H1 (cell line): Measurements from ENCODE around the gene SLC2A13. TPM values are rescaled to one million over a fixed set of nuclear protein-coding genes. Genes with fewer than 3 reads are reported as not detected.

Experiments
- CTCF ChIA-PET: fragments of 300-600 bp; sonication (Branson Sonifier 250); formaldehyde crosslinking; loops from one replicate; lab custom pipeline; 2021; ENCODE audit not compliant: partially characterized antibody; lab: Charles Lee
- POLR2A ChIA-PET: fragments of 300-600 bp; sonication (Branson Sonifier 250); formaldehyde crosslinking; loops from one replicate; lab custom pipeline; 2021; ENCODE audit warnings: inconsistent platforms; ENCODE audit not compliant: partially characterized antibody; lab: Charles Lee
- DNase-seq, 2 experiments: peaks; one replicate each; pipeline versions ENCODE4 v3.0.0 to v3.0.0-alpha.2; 2010 to 2022; ENCODE audit warnings: low spot score in 2 of 2, low read depth in 1 of 2, mixed read lengths in 1 of 2
- FAIRE-seq: peaks from 2 replicates; lab custom pipeline; 2011; peaks lifted over from hg19 to GRCh38; lab: Jason Lieb, UNC
- H2AFZ ChIP-seq: 2 replicates; pipeline ENCODE4 v1.8.1; 2012; ENCODE audit warnings: low read length, inconsistent platforms
- H2AK5ac ChIP-seq: 2 replicates; pipeline ENCODE4 v1.6.1; 2013; ENCODE audit warnings: low read depth, low read length
- H2BK120ac ChIP-seq: replicated peaks from 2 replicates; pipeline ENCODE3; 2013; ENCODE audit warnings: low read depth, low read length, inconsistent platforms
- H2BK12ac ChIP-seq: 2 replicates; pipeline ENCODE4 v1.6.1; 2013; ENCODE audit warnings: low read depth, low read length
- H2BK15ac ChIP-seq: 2 replicates; pipeline ENCODE4 v1.6.1; 2013; ENCODE audit warnings: low read length
- H2BK20ac ChIP-seq: 2 replicates; pipeline ENCODE4 v1.6.1; 2013; ENCODE audit warnings: low read length
- H2BK5ac ChIP-seq: 2 replicates; pipeline ENCODE4 v1.6.1; 2013; ENCODE audit warnings: low read depth, low read length
- H3K14ac ChIP-seq: 2 replicates; pipeline ENCODE4 v1.6.1; 2013; ENCODE audit warnings: inconsistent platforms; ENCODE audit not compliant: insufficient read length
- H3K18ac ChIP-seq: 2 replicates; pipeline ENCODE4 v1.6.1; 2013; ENCODE audit warnings: low read length; ENCODE audit errors: extremely low read depth
- H3K23ac ChIP-seq: 2 replicates; pipeline ENCODE4 v1.6.1; 2013; ENCODE audit warnings: inconsistent platforms; ENCODE audit not compliant: insufficient read length
- H3K23me2 ChIP-seq: 2 replicates; pipeline ENCODE4 v1.6.1; 2013; ENCODE audit warnings: low read depth, low read length
- H3K27ac ChIP-seq: 2 replicates; pipeline ENCODE4 v1.6.1; 2011; ENCODE audit warnings: low read depth, low read length, inconsistent platforms
- H3K27me3 ChIP-seq, 4 experiments: replicated peaks in 1 of 4; 1 replicate in 1 of 4; 2 replicates in 3 of 4; pipeline versions ENCODE4 v1.6.1 to v1.8.1; 2011 to 2013; ENCODE audit warnings: low read length in 3 of 4, mild to moderate bottlenecking in 3 of 4, inconsistent platforms in 2 of 4, mixed read lengths in 2 of 4, moderate library complexity in 1 of 4; ENCODE audit not compliant: control insufficient read depth in 3 of 4, insufficient read depth in 3 of 4; ENCODE audit errors: extremely low read depth in 1 of 4
- H3K36me3 ChIP-seq, 4 experiments: 2 replicates each; pipeline versions ENCODE4 v1.6.1 to v1.8.1; 2011 to 2013; ENCODE audit warnings: mild to moderate bottlenecking in 4 of 4, low read length in 3 of 4, moderate library complexity in 2 of 4, control low read depth in 1 of 4, inconsistent platforms in 1 of 4; ENCODE audit not compliant: insufficient read depth in 4 of 4, control insufficient read depth in 2 of 4
- H3K4ac ChIP-seq: replicated peaks from 2 replicates; pipeline ENCODE3; 2013; ENCODE audit warnings: low read length, low read depth, mixed read lengths, inconsistent platforms; ENCODE audit not compliant: insufficient read length
- H3K4me1 ChIP-seq, 4 experiments: replicated peaks in 1 of 4; 1 replicate in 1 of 4; 2 replicates in 3 of 4; pipeline versions ENCODE4 v1.6.1 to v1.8.1; 2011 to 2013; ENCODE audit warnings: low read length in 3 of 4, inconsistent platforms in 2 of 4, mixed read lengths in 1 of 4; ENCODE audit not compliant: insufficient read depth in 4 of 4, control insufficient read depth in 3 of 4
- H3K4me2 ChIP-seq, 2 experiments: 2 replicates each; pipeline versions ENCODE4 v1.6.1 to v1.8.1; 2011 to 2013; ENCODE audit warnings: low read depth in 2 of 2, low read length in 2 of 2, control low read depth in 1 of 2, inconsistent platforms in 1 of 2, mild to moderate bottlenecking in 1 of 2; ENCODE audit not compliant: insufficient read depth in 1 of 2
- H3K4me3 ChIP-seq, 4 experiments: fragments of 200-600, 300-600 bp in 1 of 4; sonication (generic), shearing (Covaris generic), sonication (Bioruptor Twin) in 1 of 4; 2 replicates each; pipeline versions ENCODE4 v1.5.1 to v1.8.1; 2011 to 2016; ENCODE audit warnings: low read length in 4 of 4, low read depth in 3 of 4, control low read depth in 2 of 4, inconsistent platforms in 2 of 4, mild to moderate bottlenecking in 2 of 4, mixed read lengths in 1 of 4, moderate library complexity in 1 of 4; ENCODE audit not compliant: insufficient read depth in 2 of 4; ENCODE audit errors: extremely low read depth in 1 of 4
- H3K56ac ChIP-seq: replicated peaks from 2 replicates; pipeline ENCODE3; 2013; ENCODE audit warnings: low read depth, mild to moderate bottlenecking, mixed read lengths, low read length, inconsistent platforms; ENCODE audit not compliant: insufficient read length
- H3K79me1 ChIP-seq: 2 replicates; pipeline ENCODE4 v1.6.1; 2013; ENCODE audit warnings: low read depth, low read length, control low read depth
- H3K79me2 ChIP-seq, 2 experiments: 2 replicates each; pipeline versions ENCODE4 v1.6.1 to v1.8.1; 2012 to 2013; ENCODE audit warnings: low read length in 2 of 2, mild to moderate bottlenecking in 2 of 2, inconsistent platforms in 1 of 2; ENCODE audit not compliant: insufficient read depth in 2 of 2, control insufficient read depth in 1 of 2
- H3K9ac ChIP-seq, 4 experiments: replicated peaks in 1 of 4; 1 replicate in 1 of 4; 2 replicates in 3 of 4; pipeline versions ENCODE4 v1.6.1 to v1.8.1; 2011 to 2013; ENCODE audit warnings: low read depth in 3 of 4, low read length in 3 of 4, control low read depth in 2 of 4, mild to moderate bottlenecking in 2 of 4, moderate library complexity in 2 of 4, inconsistent platforms in 1 of 4; ENCODE audit errors: extremely low read depth in 1 of 4
- H3K9me3 ChIP-seq, 2 experiments: 2 replicates each; pipeline versions ENCODE4 v1.6.1 to v1.8.1; 2012 to 2013; ENCODE audit warnings: mild to moderate bottlenecking in 2 of 2, moderate library complexity in 2 of 2, control low read depth in 1 of 2, inconsistent platforms in 1 of 2, low read depth in 1 of 2, low read length in 1 of 2, mixed read lengths in 1 of 2; ENCODE audit not compliant: insufficient read depth in 2 of 2
- H4K20me1 ChIP-seq, 2 experiments: replicated peaks in 1 of 2; 2 replicates each; pipeline versions ENCODE3 to v1.8.1; 2011 to 2013; ENCODE audit warnings: inconsistent platforms in 2 of 2, low read length in 2 of 2, mild to moderate bottlenecking in 1 of 2; ENCODE audit not compliant: insufficient read depth in 2 of 2, control insufficient read depth in 1 of 2
- H4K5ac ChIP-seq: 2 replicates; pipeline ENCODE4 v1.6.1; 2013; ENCODE audit warnings: low read length, low read depth, mixed read lengths, inconsistent platforms; ENCODE audit not compliant: insufficient read length
- H4K8ac ChIP-seq: 2 replicates; pipeline ENCODE4 v1.8.0; 2013; ENCODE audit warnings: mild to moderate bottlenecking, moderate library complexity, low read length, inconsistent platforms; ENCODE audit not compliant: insufficient read depth; ENCODE audit errors: extremely low read depth
- H4K91ac ChIP-seq: replicated peaks from 2 replicates; pipeline ENCODE3; 2013; ENCODE audit warnings: low read length, mixed read lengths, inconsistent platforms; ENCODE audit not compliant: insufficient read length
- BCL11A ChIP-seq, 2 experiments: IDR thresholded peaks; one replicate each; pipeline ENCODE4 v1.6.1; 2011; ENCODE audit warnings: low read depth in 2 of 2, low read length in 2 of 2, mild to moderate bottlenecking in 2 of 2
- CEBPB ChIP-seq: IDR thresholded peaks from 2 replicates; pipeline ENCODE4 v1.6.1; 2012; ENCODE audit warnings: low read depth, low read length
- FOSL1 ChIP-seq: IDR thresholded peaks from 2 replicates; pipeline ENCODE4 v1.6.1; 2011; ENCODE audit warnings: mild to moderate bottlenecking, low read depth, low read length, moderate library complexity; ENCODE audit not compliant: insufficient read depth
- GABPA ChIP-seq: IDR thresholded peaks from 2 replicates; pipeline ENCODE4 v1.6.1; 2011; ENCODE audit warnings: mild to moderate bottlenecking, low read length, moderate library complexity, borderline replicate concordance; ENCODE audit not compliant: insufficient read depth
- GTF2F1 ChIP-seq: IDR thresholded peaks from 2 replicates; pipeline ENCODE4 v1.6.1; 2012; ENCODE audit warnings: low read depth, low read length, improper control_type of control experiment, borderline replicate concordance
- KDM1A ChIP-seq: fragments of 200-600, 300-600 bp; sonication (generic); IDR thresholded peaks from 2 replicates; pipeline ENCODE4 v1.7.1; 2016; ENCODE audit warnings: mild to moderate bottlenecking, low read length, borderline replicate concordance
- NRF1 ChIP-seq: IDR thresholded peaks from 2 replicates; pipeline ENCODE4 v1.6.1; 2011; ENCODE audit warnings: mild to moderate bottlenecking, low read depth, low read length, improper control_type of control experiment
- POU5F1 ChIP-seq: IDR thresholded peaks from 2 replicates; pipeline ENCODE4 v1.6.1; 2011; ENCODE audit warnings: low read depth, mild to moderate bottlenecking, low read length, moderate library complexity
- RNF2 ChIP-seq: fragments of 200-900, 300-1000 bp; sonication (generic); IDR thresholded peaks from 2 replicates; pipeline ENCODE4 v1.7.1; 2016; ENCODE audit warnings: borderline replicate concordance, low read depth, mild to moderate bottlenecking, antibody characterized with exemption, low read length; ENCODE audit not compliant: poor library complexity, severe bottlenecking; ENCODE audit errors: missing control alignments
- SAP30 ChIP-seq: fragments of 300-600 bp; sonication (generic); IDR thresholded peaks from 2 replicates; pipeline ENCODE4 v1.7.1; 2012; ENCODE audit warnings: low read length, moderate library complexity, mild to moderate bottlenecking, inconsistent platforms; ENCODE audit not compliant: insufficient read depth, insufficient replicate concordance
- SIN3A ChIP-seq, 2 experiments: IDR thresholded peaks in 1 of 2; conservative IDR thresholded peaks in 1 of 2; 2 replicates each; pipeline ENCODE4 v1.6.1; 2011 to 2012; ENCODE audit warnings: low read length in 2 of 2, improper control_type of control experiment in 1 of 2, low read depth in 1 of 2, mild to moderate bottlenecking in 1 of 2
- SP1 ChIP-seq: IDR thresholded peaks from 2 replicates; pipeline ENCODE4 v1.6.1; 2011; ENCODE audit warnings: low read depth, low read length
- TAF7 ChIP-seq: optimal IDR thresholded peaks from 2 replicates; pipeline ENCODE3; 2011; ENCODE audit warnings: low read depth, mild to moderate bottlenecking, inconsistent platforms, low read length, moderate library complexity, borderline replicate concordance
- TCF12 ChIP-seq: IDR thresholded peaks from 2 replicates; pipeline ENCODE4 v1.6.1; 2011; ENCODE audit warnings: low read depth, mild to moderate bottlenecking, low read length
- WGBS, 2 experiments: shearing (Covaris generic) in 1 of 2; methylation state at CpG; one replicate each; pipeline versions ENCODE4 v1.1.6 to v1.1.7; 2013 to 2015; ENCODE audit warnings: low lambda C conversion rate in 2 of 2, mixed read lengths in 2 of 2, inconsistent platforms in 1 of 2, low coverage in 1 of 2, missing lambda C conversion rate in 1 of 2; ENCODE audit not compliant: insufficient replicate concordance in 2 of 2, insufficient coverage in 1 of 2, insufficient read length in 1 of 2; ENCODE audit errors: extremely low coverage in 1 of 2, missing lambda C conversion rate in 1 of 2; 5-methylcytosine and 5-hydroxymethylcytosine counted together
- polyA plus RNA-seq, 7 experiments: library from polyadenylated mRNA; depleted of rRNA in 3 of 7; stranded (reverse) in 5 of 7; unstranded in 2 of 7; fragments of >200 nt in 5 of 7; fragments of 200-250 nt in 2 of 7; gene quantifications; 1 replicate in 5 of 7; 2 replicates in 1 of 7; 4 replicates in 1 of 7; pipeline versions ENCODE4 v1.2.1 to v1.2.3, GENCODE V29; 2011 to 2013; ENCODE audit warnings: missing spikeins in 2 of 7, mixed read lengths in 2 of 7
- total RNA-seq: library from RNA; stranded (reverse); fragmentation: NEBNext Ultra II Directional; extraction: Animal tissue kit (Norgen Biotek cat#: 25700); gene quantifications from 2 replicates; pipeline ENCODE4 v1.2.1, GENCODE V29; 2021

SLC2A13 gene
- total and polyA plus RNA-seq, 2 of the 8 experiments (the other 6 are each of a cell fraction or from before 2014, with no cell fraction given), result 2.8 to 9.6 TPM

DNA sequence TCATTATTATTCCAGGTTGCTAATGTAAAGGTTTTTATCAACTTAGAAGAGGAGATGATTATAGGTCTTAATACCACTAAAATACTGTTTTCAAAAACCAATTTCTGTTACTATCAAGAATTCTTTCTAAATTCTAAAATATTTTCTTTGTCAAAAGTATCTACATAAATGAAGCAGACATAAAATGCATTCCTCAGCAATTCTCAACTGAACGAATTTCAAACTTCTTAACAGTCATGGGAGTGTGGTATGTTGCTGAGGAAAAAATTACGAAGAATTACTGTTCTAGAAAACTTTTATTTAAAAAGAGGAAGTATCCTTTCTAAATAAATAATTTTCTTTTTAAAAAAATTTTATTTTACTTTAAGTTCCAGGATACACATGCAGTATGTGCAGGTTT lies 146.4 kb downstream of the SLC2A13 start:
- Histone ChIP-seq H3K14ac (no peak overlapping the region), H3K4me3 (no peak overlapping the region), H3K27me3 (no peaks in the 10 kb centered on the region), H4K5ac (no peak overlapping the region), H3K9ac (no peak overlapping the region), H4K20me1 (no peaks in the 10 kb centered on the region), H2BK15ac (no peak overlapping the region), H3K27ac (no peak overlapping the region), H3K4me1 (no peaks in the 10 kb centered on the region), H3K18ac (no peak overlapping the region), H3K79me2 (no peaks in the 10 kb centered on the region), H3K23me2 (no peaks in the 10 kb centered on the region), H3K56ac (no peak overlapping the region), H3K4ac (no peak overlapping the region), H3K9me3 (no peaks in the 10 kb centered on the region), H3K4me2 (no peak overlapping the region), H3K79me1 (no peaks in the 10 kb centered on the region), H2BK120ac (no peak overlapping the region), H4K8ac (no peak overlapping the region), H2BK5ac (no peak overlapping the region), H2AK5ac (no peak overlapping the region), H2BK12ac (no peak overlapping the region), H2BK20ac (no peak overlapping the region), H2AFZ (no peak overlapping the region), H3K36me3 (no peaks in the 10 kb centered on the region), H4K91ac (no peak overlapping the region), H3K23ac (no peak overlapping the region)
- DNase-seq, result no peak
- FAIRE-seq, result no peak
- WGBS, 2 experiments, result 93% methylated on average over 2 of the region's 2 CpGs; no CpG with 5 or more reads in 1 of the 2 experiments
- POLR2A ChIA-PET, result no interaction called here
- CTCF ChIA-PET, result no interaction called here
- no peak for TF ChIP-seq POU5F1
- TF ChIP-seq KDM1A, result no peak
- no peak for TF ChIP-seq GABPA
- TF ChIP-seq TAF7, result no peak
- TF ChIP-seq NRF1, result no peak
- TF ChIP-seq SAP30, result no peak
- no peak for TF ChIP-seq FOSL1
- TF ChIP-seq TCF12, result no peak
- no peak for TF ChIP-seq RNF2
- TF ChIP-seq CEBPB, result no peak
- no peak for TF ChIP-seq SP1
- no peak for TF ChIP-seq GTF2F1
- TF ChIP-seq SIN3A (conservative IDR thresholded peaks at IDR 0.05 in 1 of 2, IDR thresholded peaks at IDR 0.05 in 1 of 2; ENCODE audit: low read depth in 1 of 2, low read length in 2 of 2), result no peak
- no peak for TF ChIP-seq BCL11A (IDR thresholded peaks at IDR 0.05; ENCODE audit: low read depth in 2 of 2, low read length in 2 of 2)
